Amniotic stem cell (primary cell): Measurements from ENCODE around the gene DPEP1.
"Not testable (repeated sequence)": the region's sequence is repeated elsewhere in the genome, so short reads cannot be mapped to it uniquely, and the experiment has no call there.

ENCODE experiments used
- DNase-seq: peaks from one replicate; lab custom pipeline; 2025; lab: John Stamatoyannopoulos, UW

The DPEP1 gene

GRCh38 chr16:89651584-89651983 lies 38.1 kb downstream of the DPEP1 start:
- DNase-seq = no peak

DNA sequence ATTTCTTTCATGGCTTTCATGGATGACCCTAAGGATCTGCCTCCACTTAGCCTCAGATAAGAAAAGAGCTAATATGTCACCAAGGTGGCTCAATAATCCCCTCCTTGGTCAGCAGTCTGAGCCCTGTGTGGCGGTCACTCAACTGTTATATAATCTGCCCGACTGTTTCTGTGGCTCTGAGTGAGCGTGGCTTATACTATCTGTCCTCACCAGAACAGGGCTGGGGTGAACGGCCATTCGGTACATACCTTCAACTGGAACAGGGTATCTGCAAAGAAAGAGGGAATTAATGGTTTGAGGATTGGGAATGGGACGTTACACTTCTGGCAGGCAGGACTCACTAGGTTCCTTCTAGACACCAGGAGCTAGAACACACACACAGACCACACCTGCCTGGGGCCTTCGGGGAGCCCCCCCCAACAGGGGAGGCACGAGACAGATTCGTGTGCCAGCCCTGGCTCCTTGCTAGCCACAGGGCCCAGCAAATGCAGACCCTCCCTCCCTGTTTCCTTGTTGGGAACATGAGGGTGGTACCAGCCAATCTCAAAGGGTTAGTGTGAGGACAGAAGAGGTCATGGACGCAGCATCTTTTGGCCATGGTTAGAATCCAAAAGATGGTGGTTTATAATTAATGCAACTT lies 40.3 kb downstream of the DPEP1 start:
- no peak for DNase-seq

- no peak for DNase-seq
Measured at GRCh38 chr16:89655062-89655643, 41.7 kb downstream of the DPEP1 start.

DNA sequence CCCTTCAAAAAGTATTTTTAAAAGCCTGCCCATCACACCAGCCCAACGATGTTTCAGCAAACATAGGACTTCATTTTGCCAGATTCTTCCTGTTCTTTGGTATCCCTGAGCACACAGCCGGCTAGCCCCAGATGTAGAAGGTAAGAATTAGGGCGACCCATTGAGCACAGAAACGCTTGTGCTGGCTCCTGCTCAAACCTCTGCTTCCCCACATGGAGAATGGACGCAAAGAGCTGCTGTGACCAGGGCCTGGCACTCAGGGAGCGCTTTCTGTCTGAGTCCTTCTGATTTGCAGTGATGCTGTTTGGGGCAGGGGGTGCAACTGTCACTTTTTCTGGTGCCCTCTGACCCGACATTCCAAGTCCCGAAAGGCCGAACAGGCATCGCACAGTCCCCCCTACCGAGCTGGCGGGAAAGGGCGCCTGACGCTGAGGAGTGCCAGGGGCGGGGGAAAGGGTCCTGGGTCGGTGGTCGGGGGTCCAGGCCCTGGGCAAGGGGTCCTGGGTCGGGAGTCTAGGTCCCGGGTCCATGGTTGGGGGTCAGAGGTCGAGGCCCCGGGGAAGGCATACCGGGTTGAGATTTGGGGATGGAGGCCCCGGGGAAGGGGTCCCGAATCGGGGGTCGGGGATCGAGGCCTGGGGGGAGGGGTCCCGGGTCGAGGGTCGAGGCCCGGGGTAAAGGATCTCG lies 43.1 kb downstream of the DPEP1 start:
- no peak for DNase-seq

- peak; percentile 27 for DNase-seq
Measured at GRCh38 chr16:89657442-89658220, 44.2 kb downstream of the DPEP1 start, which contains the start of the genes CHMP1A and SPATA33. TSS of gene CHMP1A (minus strand) at chr16:89657708. CDS start at chr16:89657588, 120 bp downstream. TSS of gene SPATA33 (plus strand) at chr16:89657836. CDS start at chr16:89657912, 76 bp downstream.

- DNase-seq = no peak
Measured at GRCh38 chr16:89658221-89658879, 44.9 kb downstream of the DPEP1 start.

DNA sequence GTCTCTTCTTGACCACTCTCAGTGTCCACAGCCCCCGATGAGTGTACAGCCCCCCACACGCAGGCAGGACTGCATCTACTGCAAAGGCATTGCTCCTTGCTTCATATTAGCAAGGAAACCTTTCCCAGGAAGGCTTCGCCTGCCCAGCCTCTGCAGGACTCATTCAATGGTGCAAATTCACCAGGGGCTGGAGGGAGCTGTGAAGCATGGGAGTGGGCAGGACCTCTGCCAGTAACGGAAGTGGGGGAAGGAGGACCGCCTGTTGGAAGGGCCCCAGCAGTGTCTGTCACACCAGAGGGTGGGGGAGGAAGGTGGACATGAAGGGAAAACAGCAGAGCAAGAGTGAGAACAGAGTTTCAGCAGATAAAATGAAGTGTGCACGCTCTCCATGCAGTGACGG lies 46.7 kb downstream of the DPEP1 start:
- DNase-seq = no peak

DNA sequence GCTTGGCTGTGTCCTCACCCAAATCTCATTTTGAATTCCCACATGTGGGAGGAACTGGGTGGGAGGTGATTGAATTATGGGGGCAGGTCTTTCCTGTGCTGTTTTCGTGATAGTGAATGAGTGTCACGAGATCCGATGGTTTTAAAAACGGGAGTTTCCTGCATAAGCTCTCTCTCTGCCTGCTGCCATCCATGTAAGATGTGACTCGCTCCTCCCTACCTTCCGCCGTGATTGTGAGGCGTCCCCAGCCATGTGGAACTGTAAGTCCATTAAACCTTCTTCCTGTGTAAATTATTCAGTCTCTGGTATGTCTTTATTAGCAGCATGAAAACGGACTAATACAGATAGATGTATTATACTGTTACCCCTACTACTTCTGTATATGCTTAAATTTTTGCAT lies 47.8 kb downstream of the DPEP1 start:
- DNase-seq = no peak

DNA sequence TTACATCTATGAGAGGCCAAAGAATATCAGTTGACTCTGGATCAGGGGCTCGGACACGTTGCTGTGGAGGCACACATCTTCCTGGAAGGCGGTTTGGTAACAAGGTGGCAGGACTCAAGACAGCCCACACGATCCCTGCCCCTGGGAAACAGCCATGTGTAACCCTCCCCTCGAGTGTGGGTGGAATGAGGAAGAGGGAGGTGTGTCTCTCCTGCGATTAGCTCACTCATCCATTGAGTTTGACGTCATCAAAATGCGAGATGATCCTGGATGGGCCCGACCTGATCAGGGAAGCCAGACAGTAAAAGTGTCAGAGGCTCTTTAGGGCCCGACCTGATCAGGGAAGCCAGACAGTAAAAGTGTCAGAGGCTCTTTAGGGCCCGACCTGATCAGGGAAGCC lies 50.8 kb downstream of the DPEP1 start:
- DNase-seq = not testable (repeated sequence)

- not testable (repeated sequence) for DNase-seq
Measured at GRCh38 chr16:89667000-89667399, 53.6 kb downstream of the DPEP1 start.

DNA sequence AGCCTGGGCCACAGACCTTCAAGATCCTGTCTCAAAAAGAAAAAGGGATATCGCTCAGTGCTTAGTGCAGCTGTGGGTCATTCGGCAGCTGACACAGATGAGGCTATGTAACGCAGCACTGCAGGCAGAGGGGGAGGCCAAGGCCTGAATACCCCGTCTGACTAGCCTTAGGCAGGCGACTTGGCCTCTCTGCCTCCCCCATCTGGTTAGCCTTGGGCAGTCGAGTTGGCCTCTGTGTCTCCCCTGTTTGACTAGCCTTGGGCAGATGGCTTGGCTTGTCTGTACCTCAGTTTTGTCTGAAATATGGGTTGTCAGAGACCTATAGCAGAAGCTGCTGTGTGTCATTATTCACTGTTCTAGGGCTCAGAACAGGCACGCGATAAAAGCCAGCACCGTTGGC lies 54.2 kb downstream of the DPEP1 start:
- DNase-seq = no peak

DNA sequence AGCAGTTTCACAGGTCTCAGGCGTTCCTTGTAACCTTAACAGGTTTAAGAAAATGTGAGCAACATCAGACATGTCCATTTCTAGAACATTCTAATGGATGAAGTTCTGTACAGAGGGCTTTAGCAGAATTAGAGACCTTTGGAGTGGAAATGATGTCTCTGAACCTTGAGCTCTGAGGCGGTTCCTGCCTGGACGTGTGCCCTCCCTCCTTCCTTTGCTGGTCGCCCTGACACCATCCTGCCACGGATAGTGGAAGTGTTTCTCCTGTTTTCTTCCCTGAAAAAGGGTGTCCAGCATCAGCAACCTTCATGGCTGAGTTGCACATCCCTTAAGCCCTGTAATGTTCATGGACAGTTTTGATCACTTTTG lies 55.3 kb downstream of the DPEP1 start:
- no peak for DNase-seq

- DNase-seq = no peak
Measured at GRCh38 chr16:89669755-89670154, 56.3 kb downstream of the DPEP1 start.

DNA sequence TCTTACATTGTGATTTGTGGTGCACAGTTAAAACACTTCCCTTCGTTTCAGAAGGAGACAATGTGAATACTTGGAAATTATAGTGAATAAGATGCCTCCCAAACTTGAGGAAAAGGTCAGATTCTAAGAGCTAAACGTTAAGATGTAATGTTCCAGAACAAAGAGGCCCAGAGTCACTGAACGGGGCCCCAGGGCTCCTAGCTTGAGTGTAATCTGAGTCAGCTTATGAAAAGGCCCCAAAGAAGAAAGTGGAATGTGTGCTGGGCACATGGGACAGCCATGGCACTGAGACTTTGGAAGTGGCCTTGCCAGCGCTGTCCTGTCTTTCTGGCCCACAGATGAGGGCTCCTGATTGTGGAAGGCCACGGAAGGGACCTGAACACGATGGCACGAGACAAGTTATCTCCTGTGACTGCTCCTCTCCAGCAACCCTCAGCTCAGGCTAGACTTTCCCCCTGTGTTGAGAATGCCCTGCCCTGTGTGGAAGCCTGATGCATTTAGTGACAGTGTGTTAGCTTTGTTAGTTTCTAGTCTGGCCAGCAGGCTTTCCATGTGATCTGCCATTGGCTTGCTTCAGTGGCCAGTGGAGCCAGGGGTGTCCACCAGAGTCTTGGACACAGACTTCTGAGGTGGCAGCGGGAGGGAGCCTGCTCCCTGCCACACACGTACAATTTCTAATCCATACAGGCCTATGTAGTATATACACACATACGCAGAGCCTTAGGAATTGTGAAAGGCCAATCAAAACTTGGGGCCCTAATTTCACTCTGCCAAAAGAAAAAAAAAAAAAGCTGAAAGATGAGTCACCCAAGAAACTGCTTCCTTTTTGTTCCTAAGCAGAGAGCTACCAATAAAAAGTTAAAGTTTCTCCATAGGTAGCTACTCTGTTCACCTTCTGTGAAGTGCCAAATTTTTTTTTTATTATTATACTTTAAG lies 57.3 kb downstream of the DPEP1 start:
- no peak for DNase-seq

- not testable (repeated sequence) for DNase-seq
Measured at GRCh38 chr16:89671565-89671964, 58.1 kb downstream of the DPEP1 start.

DNA sequence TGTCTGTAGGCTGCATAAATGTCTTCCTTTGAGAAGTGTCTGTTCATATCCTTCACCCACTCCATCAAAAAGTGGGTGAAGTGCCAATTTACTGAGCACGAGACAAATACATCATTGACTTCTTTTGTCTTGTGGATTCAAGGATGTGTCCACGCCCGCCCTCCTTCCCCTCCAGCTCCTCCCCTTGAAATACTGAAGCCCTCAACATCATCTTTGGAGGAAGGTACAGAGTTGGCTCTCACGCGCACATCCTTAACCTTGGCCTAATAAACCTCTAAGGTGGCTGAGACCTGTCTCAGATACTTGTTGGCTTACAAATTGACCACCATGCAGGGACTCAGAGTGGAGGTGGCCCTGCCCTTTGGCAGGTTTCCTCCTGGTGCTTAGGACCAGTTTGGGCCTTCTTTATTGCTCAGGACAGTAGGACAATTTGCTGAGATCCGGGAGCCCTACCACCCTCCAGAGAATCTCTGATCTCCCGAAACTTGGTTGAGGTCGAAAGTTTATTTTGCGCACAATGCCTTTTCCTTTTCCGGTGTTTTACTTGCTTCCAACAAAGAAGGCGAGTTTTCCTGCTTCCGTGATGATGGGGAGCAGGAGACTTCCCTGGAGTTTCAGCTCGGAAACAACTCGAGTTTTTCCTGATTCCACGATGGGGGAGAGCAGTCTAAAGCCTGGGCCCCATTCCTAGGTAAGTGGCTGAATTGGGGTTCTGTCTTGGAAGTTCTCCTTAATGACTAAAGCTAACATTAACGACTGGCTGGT lies 58.9 kb downstream of the DPEP1 start:
- DNase-seq = no peak

DNA sequence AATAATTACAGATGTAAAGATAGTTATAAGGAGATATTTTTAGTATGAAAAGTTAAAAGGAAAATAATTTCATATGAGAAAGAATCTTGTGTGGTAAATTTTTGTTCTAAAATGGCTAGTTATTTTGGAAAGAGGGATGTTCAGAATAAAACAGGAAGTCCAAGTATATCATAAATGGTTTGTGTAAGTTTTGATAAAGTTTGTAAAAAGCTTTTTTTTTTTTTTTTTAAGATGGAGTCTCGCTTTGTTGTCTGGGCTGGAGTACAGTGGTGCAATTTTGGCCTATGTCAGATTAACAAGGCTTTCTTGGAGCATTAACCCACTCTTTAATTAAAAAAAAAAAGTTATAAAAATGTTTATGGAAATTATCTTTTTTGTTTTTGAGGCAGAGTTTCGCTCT lies 64.8 kb downstream of the DPEP1 start:
- DNase-seq = no peak

GRCh38 chr16:89685916-89686315 lies 72.5 kb downstream of the DPEP1 start:
- no peak for DNase-seq

DNA sequence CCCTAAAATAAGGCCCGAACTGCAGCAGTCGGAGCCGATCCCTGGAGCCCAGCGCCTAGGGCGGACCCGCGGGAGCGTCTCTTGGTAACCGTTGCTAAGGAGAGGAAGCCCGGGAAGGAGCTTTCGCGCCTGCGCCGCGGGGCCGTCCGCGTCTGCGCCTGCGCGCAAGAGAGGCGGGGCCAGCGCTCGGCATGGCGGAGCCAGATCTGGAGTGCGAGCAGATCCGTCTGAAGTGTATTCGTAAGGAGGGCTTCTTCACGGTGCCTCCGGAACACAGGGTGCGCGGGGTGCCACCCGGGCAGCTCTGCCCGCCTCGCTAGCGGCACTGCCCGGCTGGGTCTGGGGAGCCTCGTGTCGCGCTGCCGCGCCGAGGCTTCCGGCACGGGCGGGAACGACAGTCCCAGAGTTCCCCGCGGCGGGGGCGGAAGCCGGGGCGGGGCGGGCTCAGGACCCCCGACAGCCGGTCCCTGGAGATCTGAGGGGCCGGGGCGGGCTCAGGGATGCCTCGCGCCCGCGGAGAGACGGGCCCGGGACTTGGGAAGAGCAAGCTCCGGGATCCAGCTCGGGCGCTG lies 73.2 kb downstream of the DPEP1 start, which contains the start of gene CDK10:
Gene CDK10 (plus strand): TSS at position 170 of the 572 bp plus-strand sequence. CDS start 22 bp downstream, at position 192.
- peak; percentile 73 for DNase-seq
